Small intestine (tissue), 7 donors: ENCODE results near the gene SLC30A10. TPM values are rescaled to one million over a fixed set of nuclear protein-coding genes. Genes with fewer than 3 reads are reported as not detected.
"Not testable (repeated sequence)": the region's sequence is repeated elsewhere in the genome, so short reads cannot be mapped to it uniquely, and the experiment has no call there.

Experiments
- DNase-seq, 2 donors: peaks; one replicate each; pipeline versions ENCODE4 v3.0.0 to v3.0.0-alpha.2; 2013
- FAIRE-seq: peaks from 2 replicates; lab custom pipeline; 2012; peaks lifted over from hg19 to GRCh38; lab: Jason Lieb, UNC
- H3K27ac ChIP-seq, 3 donors: one replicate each; pipeline ENCODE4 v1.5.1; 2013; ENCODE audit warnings: low read length in 2 of 3, mild to moderate bottlenecking in 2 of 3, control low read depth in 1 of 3, inconsistent platforms in 1 of 3, low read depth in 1 of 3, moderate library complexity in 1 of 3
- H3K27me3 ChIP-seq, 3 donors: one replicate each; pipeline ENCODE4 v1.6.1; 2013; ENCODE audit warnings: low read length in 3 of 3, inconsistent platforms in 1 of 3; ENCODE audit not compliant: control insufficient read depth in 3 of 3, insufficient read depth in 3 of 3
- H3K36me3 ChIP-seq, 3 donors: one replicate each; pipeline ENCODE4 v1.6.1; 2013; ENCODE audit warnings: low read length in 3 of 3, inconsistent platforms in 1 of 3, low read depth in 1 of 3, mild to moderate bottlenecking in 1 of 3, moderate library complexity in 1 of 3; ENCODE audit not compliant: control insufficient read depth in 3 of 3, insufficient read depth in 2 of 3
- H3K4me1 ChIP-seq, 3 donors: one replicate each; pipeline ENCODE4 v1.6.1; 2013; ENCODE audit warnings: low read length in 2 of 3, inconsistent platforms in 1 of 3, low read depth in 1 of 3, mild to moderate bottlenecking in 1 of 3, moderate library complexity in 1 of 3; ENCODE audit not compliant: control insufficient read depth in 3 of 3, insufficient read depth in 2 of 3
- H3K4me3 ChIP-seq, 3 donors: one replicate each; pipeline ENCODE4 v1.5.1; 2013; ENCODE audit warnings: low read length in 3 of 3, control low read depth in 1 of 3, inconsistent platforms in 1 of 3, low read depth in 1 of 3, mild to moderate bottlenecking in 1 of 3, moderate library complexity in 1 of 3
- H3K9me3 ChIP-seq, 2 donors: one replicate each; pipeline ENCODE4 v1.6.1; 2013; ENCODE audit warnings: low read depth in 1 of 2, low read length in 1 of 2; ENCODE audit not compliant: control insufficient read depth in 2 of 2, insufficient read depth in 1 of 2
- WGBS, 3 donors: extraction: QIAGEN DNeasy Blood & Tissue Kit; methylation state at CpG; one replicate each; pipeline ENCODE4 v1.1.7; 2013; 5-methylcytosine and 5-hydroxymethylcytosine counted together
- polyA plus RNA-seq, 4 donors: library from polyadenylated mRNA; stranded (reverse) in 3 of 4; unstranded in 1 of 4; fragments of 200-250 nt in 3 of 4; fragments of 120-200 nt in 1 of 4; gene quantifications; one replicate each; pipeline versions ENCODE4 v1.2.1 to v1.2.3, GENCODE V29; 2013
- donor health status: healthy with polysubstance abuse.
- donor health status: control.
- donor health status: control.
- donor health status: Bipolar disorder and iron deficiency.
- donor health status: healthy.

The SLC30A10 gene
- polyA plus RNA-seq, 4 donors: 4.7 to 22.5 (median 7.0) TPM

- Histone ChIP-seq H3K27ac (peak overlapping the region in 1 of 3 donors; percentile 61), H3K4me1 (peaks cover 0 to 9% (median 3%) of the 10 kb centered on the region in 3 donors), H3K27me3 (no peaks in the 10 kb centered on the region), H3K36me3 (no peaks in the 10 kb centered on the region), H3K4me3 (no peak overlapping the region), H3K9me3 (no peaks in the 10 kb centered on the region)
- FAIRE-seq (no peak), DNase-seq (peak in 1 of 2 donors; percentile 24)
- 53 to 57% (median 56%) methylated on average over 3 of the region's 3 CpGs for WGBS, 3 donors
These were observed 31.3 kb upstream of the SLC30A10 start for GRCh38 chr1:219959540-219960203.

DNA sequence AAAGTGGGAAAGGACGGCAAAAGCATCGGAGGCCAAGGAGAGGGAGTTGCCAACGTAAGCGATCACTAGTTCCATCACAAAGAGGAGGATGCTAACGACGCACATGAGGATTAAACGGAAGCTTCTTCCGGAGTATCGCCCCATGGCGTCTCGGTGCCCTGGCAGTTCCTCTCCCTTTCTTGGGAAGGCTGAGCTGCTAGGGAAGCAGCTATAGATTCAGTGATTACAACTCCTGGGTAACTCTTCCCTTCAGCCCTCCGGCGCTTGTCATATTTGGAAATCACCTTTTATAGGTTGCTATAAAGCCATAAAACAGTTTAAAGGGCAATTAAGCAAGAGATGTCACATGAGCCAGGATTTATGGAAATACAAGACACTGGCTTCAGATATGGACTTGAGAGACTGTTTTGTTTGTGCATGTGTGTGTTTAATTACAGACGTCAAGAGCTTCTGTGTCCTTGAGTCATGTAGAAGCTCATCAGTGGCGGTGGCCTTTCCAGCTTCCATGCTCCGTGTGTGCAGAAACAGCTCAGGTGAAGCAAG lies 30.6 kb upstream of the SLC30A10 start:
- 20 to 71% (median 51%) methylated on average over 16 of the region's 16 CpGs for WGBS, 3 donors
- peak overlapping the region in 2 of 3 donors; percentile 45 to 55 for H3K4me3 ChIP-seq
- no peaks in the 10 kb centered on the region for H3K9me3 ChIP-seq
- H3K27ac ChIP-seq: peak overlapping the region; percentile 74 to 83 (median 76)
- no peak for FAIRE-seq
- no peaks in the 10 kb centered on the region for H3K27me3 ChIP-seq
- peak; percentile 94 to 96 for DNase-seq
- peaks cover 0 to 9% (median 3%) of the 10 kb centered on the region in 3 donors for H3K4me1 ChIP-seq
- H3K36me3 ChIP-seq: no peaks in the 10 kb centered on the region

- no peak overlapping the region for H3K4me3 ChIP-seq
- peaks cover 0 to 7% (median 2%) of the 10 kb centered on the region in 3 donors for H3K4me1 ChIP-seq
- no peaks in the 10 kb centered on the region for H3K36me3 ChIP-seq
- FAIRE-seq: no peak
- WGBS, 3 donors: 33 to 62% (median 43%) methylated on average over 11 of the region's 11 CpGs
- H3K27me3 ChIP-seq: no peaks in the 10 kb centered on the region
- H3K9me3 ChIP-seq: no peaks in the 10 kb centered on the region
- DNase-seq: peak; percentile 53 to 73
- peak overlapping the region in 1 of 3 donors; percentile 6 for H3K27ac ChIP-seq
These were observed 26.5 kb upstream of the SLC30A10 start for GRCh38 chr1:219954736-219955421.

DNA sequence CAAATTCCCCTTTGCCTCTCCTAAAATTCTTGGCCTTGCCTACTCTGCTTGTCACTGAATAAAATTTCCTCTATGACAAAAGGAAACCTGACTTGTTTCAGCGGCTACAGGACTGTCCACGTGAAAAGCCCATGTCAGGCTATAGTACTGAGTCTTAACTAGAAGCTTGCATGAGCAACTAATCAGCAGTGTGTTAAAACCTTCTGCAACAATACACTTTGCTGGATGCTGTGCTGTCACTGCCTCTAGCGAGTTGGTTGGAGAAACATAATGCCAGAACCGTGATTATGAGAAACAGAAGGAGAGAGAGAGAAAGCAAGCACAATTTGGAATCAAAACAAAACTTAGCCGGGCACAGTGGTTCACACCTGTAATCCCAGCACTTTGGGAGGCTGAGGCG lies 25.7 kb upstream of the SLC30A10 start:
- WGBS, 3 donors: 79 to 90% (median 84%) methylated on average over 6 of the region's 6 CpGs

GRCh38 chr1:219952361-219952760 lies 24.0 kb upstream of the SLC30A10 start:
- H3K4me1 ChIP-seq: no peaks in the 10 kb centered on the region
- H3K4me3 ChIP-seq: no peak overlapping the region
- FAIRE-seq (no peak), DNase-seq (no peak)
- H3K27ac ChIP-seq: no peak overlapping the region
- no peaks in the 10 kb centered on the region for H3K27me3 ChIP-seq
- H3K9me3 ChIP-seq: no peaks in the 10 kb centered on the region
- H3K36me3 ChIP-seq: no peaks in the 10 kb centered on the region

More for the DNA sequence above, 25.7 kb upstream of the SLC30A10 start:
- no peaks in the 10 kb centered on the region for H3K36me3 ChIP-seq
- no peak overlapping the region for H3K4me3 ChIP-seq
- no peaks in the 10 kb centered on the region for H3K9me3 ChIP-seq
- no peaks in the 10 kb centered on the region for H3K27me3 ChIP-seq
- FAIRE-seq: no peak
- H3K27ac ChIP-seq: no peak overlapping the region
- no peaks in the 10 kb centered on the region for H3K4me1 ChIP-seq
- no peak for DNase-seq

DNA sequence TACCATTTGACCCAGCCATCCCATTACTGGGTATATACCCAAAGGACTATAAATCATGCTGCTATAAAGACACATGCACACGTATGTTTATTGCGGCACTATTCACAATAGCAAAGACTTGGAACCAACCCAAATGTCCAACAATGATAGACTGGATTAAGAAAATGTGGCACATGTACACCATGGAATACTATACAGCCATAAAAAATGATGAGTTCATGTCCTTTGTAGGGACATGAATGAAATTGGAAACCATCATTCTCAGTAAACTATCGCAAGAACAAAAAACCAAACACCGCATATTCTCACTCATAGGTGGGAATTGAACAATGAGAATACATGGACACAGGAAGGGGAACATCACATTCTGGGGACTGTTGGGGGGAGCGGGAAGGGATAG lies 20.9 kb upstream of the SLC30A10 start:
- WGBS, 3 donors: 93 to 100% (median 99%) methylated on average over 3 of the region's 5 CpGs
- not testable (repeated sequence) for H3K27ac ChIP-seq, H3K36me3 ChIP-seq, DNase-seq, FAIRE-seq, H3K4me1 ChIP-seq, H3K4me3 ChIP-seq, H3K9me3 ChIP-seq, H3K27me3 ChIP-seq

GRCh38 chr1:219948766-219949165 lies 20.4 kb upstream of the SLC30A10 start:
- not testable (repeated sequence) for H3K27me3 ChIP-seq, FAIRE-seq
- 83 to 96% (median 96%) methylated on average over 3 of the region's 3 CpGs for WGBS, 3 donors

DNA sequence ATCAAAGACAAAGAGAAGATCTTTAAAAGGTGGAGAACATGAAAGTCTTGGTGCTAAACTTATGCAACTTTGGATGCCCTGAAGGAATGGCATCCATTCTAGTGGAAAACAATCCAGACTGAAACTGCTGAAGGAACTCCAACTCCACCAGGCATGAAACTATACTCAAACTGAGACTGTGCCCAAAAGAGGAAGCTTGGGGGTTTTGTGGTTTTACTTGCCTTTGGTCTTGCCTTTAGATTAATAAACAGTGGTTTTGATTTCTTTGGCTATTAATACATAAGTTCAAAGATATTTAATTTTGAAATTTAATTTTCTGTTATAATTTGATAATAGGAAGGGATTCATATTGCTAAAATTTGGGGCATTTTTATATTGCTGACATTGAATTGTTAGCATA lies 17.4 kb upstream of the SLC30A10 start:
- Histone ChIP-seq H3K4me3 (no peak overlapping the region), H3K36me3 (no peaks in the 10 kb centered on the region), H3K27ac (no peak overlapping the region), H3K9me3 (no peaks in the 10 kb centered on the region), H3K27me3 (no peaks in the 10 kb centered on the region), H3K4me1 (no peaks in the 10 kb centered on the region)
- DNase-seq: no peak
- FAIRE-seq: no peak

More at GRCh38 chr1:219948766-219949165, 20.4 kb upstream of the SLC30A10 start:
- not testable (repeated sequence) for H3K9me3 ChIP-seq, H3K27ac ChIP-seq, H3K4me3 ChIP-seq, H3K4me1 ChIP-seq, H3K36me3 ChIP-seq, DNase-seq
